ENCODE measurements around the gene ARHGAP26.

The ARHGAP26 gene

DNA sequence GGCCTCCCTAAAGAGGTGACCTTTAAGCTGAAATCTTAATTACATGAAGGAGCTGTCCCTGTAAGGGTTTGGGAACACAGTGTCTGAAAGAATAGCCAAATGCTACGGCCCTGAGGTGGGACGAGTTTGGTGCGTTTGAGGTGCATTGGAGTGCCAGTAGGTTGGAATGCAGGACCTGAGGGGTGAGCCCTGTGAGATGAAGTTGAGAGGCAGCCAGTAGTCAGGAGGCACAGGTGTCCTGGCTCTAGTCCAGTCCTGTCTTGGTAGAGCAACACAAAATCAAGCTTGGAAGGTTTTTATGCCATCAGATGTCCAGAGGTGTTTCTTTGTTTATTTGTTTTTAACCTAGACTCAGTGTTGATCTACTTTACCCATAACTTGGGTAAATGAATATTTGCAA lies 108.5 kb downstream of the ARHGAP26 start:
- DNase-seq (ENCODE audit: low read depth), result no peak
- TF ChIP-seq, protein P1, sequence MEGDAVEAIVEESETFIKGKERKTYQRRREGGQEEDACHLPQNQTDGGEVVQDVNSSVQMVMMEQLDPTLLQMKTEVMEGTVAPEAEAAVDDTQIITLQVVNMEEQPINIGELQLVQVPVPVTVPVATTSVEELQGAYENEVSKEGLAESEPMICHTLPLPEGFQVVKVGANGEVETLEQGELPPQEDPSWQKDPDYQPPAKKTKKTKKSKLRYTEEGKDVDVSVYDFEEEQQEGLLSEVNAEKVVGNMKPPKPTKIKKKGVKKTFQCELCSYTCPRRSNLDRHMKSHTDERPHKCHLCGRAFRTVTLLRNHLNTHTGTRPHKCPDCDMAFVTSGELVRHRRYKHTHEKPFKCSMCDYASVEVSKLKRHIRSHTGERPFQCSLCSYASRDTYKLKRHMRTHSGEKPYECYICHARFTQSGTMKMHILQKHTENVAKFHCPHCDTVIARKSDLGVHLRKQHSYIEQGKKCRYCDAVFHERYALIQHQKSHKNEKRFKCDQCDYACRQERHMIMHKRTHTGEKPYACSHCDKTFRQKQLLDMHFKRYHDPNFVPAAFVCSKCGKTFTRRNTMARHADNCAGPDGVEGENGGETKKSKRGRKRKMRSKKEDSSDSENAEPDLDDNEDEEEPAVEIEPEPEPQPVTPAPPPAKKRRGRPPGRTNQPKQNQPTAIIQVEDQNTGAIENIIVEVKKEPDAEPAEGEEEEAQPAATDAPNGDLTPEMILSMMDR (IDR thresholded peaks at IDR 0.05; ENCODE audit: low read depth, low read length, missing control alignments), result no peak
- H3K4me3 ChIP-seq (ENCODE audit: low read depth, low read length), result no peak overlapping the region

DNA sequence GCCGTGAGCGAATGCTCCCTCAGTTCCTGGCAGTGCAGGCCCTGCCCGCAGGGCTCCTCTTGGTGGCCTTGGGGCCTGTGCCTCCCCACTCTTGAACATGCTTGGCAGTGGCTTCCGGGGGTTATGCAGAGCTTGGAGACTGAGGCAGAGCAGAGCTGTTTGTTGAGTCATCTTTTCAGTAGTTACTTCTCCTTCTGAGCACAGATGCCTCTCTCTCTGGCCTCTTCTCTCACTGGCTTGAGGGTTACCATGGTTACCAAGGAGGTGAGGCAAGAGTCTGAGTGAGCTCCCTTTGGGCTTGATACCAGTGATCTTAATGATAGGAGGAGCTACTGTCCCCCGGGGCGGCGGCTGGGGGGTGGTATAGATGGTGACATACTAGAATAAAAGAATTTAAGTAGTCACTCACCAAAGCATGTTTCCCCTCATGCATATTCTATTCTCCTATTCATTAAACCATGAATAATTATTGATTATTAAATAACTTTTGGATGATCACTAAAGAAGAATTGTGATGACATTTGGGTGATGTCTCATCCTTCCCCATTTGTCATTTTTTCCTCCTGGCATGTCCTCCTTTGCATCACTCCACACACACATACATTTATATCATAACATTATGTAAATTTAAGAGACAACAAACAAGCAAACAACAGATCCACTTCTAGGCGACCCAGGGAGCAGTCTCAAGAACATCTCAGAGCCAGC lies 111.1 kb downstream of the ARHGAP26 start:
- DNase-seq (ENCODE audit: low read depth), result no peak
- H3K4me3 ChIP-seq (ENCODE audit: low read depth, low read length), result no peak overlapping the region
- TF ChIP-seq, protein P1 (IDR thresholded peaks at IDR 0.05; ENCODE audit: low read depth, low read length, missing control alignments), result no peak

DNA sequence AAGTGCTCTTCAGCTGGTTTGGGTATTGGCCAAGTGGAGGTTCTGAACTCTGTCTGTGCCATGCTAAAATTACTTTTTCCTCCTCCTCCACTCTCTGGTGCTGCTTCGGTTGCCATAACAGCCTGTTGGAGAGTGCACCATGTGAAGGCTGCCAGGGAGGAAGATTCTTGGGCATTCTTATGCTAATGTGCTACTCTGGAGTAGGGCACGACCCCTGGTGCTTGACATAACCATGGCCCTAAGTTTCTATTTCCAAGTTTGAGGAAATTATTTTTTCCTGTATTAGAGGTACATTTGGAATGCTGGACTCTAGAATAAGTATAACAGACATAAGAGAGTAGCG lies 111.6 kb downstream of the ARHGAP26 start:
- DNase-seq (ENCODE audit: low read depth), result no peak
- no peak overlapping the region for H3K4me3 ChIP-seq (ENCODE audit: low read depth, low read length)
- TF ChIP-seq, protein P1 (IDR thresholded peaks at IDR 0.05; ENCODE audit: low read depth, low read length, missing control alignments), result no peak

DNA sequence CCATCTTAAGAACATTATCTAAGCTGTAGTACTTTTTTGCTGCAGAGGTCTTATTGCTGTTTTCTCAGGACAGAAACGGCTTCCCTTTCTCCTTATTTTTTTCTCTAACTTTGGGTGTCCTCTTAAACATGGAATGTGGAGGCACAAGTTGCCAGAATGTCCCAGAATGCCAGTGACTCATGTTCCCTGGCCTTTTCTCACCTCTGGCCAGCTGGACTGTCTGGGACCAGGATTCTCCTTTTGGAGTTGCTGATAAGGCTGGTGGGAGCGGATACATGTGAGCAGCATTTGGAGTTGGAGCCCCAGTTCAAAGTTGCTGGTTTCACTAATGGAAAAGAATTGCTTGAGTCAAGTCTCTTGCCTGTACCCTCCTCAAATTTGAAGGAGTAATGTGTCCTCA lies 112.8 kb downstream of the ARHGAP26 start:
- no peak for DNase-seq (ENCODE audit: low read depth)
- TF ChIP-seq, protein P1 (IDR thresholded peaks at IDR 0.05; ENCODE audit: low read depth, low read length, missing control alignments), result no peak
- H3K4me3 ChIP-seq (ENCODE audit: low read depth, low read length), result no peak overlapping the region

DNA sequence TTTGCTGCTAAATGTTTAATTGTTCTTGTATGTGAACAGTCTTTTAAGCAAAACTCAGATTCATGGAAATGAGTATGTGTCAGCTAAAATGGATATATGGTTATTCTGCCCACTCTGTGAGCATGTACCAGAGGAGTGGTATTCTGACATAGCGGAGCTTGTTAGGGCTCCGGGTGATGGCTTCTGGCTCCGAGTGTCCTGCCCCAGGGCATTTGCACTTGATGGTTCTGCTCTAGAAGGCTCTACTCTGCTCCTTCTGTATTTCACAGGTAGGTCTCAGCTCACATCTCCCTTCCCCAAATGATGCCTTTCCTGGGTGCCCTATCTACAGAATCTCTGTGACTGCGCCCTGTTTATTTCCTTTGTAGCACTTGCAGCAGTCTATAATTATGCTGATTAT lies 113.3 kb downstream of the ARHGAP26 start:
- TF ChIP-seq, protein P1 (IDR thresholded peaks at IDR 0.05; ENCODE audit: low read depth, low read length, missing control alignments), result no peak
- no peak for DNase-seq (ENCODE audit: low read depth)
- H3K4me3 ChIP-seq (ENCODE audit: low read depth, low read length), result no peak overlapping the region

DNA sequence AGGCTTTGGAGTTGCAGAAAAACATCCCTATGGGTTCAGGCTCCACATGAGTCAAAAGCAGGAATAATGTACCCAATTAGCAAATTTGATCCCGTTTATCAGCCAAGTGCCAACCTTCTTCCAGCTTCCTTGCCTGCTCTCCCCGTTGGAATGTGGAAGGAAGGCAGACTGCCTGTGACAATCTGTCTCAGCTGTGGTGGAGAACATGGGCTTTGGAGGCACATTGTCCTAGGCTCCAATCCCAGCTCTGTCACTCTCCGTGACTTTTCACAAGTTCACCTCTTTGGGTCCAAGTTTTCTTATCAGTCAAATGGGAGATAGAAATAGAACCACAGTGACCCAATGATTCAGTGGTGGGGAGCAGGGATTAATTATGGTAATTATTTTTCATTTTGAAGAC lies 113.9 kb downstream of the ARHGAP26 start:
- no peak for DNase-seq (ENCODE audit: low read depth)
- H3K4me3 ChIP-seq (ENCODE audit: low read depth, low read length), result no peak overlapping the region
- TF ChIP-seq, protein P1 (IDR thresholded peaks at IDR 0.05; ENCODE audit: low read depth, low read length, missing control alignments), result no peak

DNA sequence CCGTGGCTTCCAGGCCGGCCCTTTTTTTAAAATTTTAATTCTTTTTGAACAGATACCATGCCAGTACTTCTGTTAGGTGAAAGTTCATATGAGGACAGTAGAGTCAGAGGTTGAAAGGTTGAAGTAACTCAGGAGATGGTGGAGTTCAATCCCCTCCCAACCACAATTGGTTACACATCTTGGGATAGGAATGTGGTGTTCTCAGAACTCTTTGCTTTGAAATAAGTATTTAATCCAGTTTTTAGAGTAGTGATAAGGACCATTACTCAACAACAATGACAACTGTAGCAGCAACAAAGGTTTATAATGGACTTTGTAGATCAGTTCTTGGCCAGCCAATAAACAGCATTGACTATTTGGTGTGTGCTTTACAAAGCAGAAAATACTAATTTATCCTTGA lies 116.0 kb downstream of the ARHGAP26 start:
- TF ChIP-seq, protein P1 (IDR thresholded peaks at IDR 0.05; ENCODE audit: low read depth, low read length, missing control alignments), result no peak

More for the DNA sequence above, 116.0 kb downstream of the ARHGAP26 start:
- DNase-seq (ENCODE audit: low read depth), result no peak
- H3K4me3 ChIP-seq (ENCODE audit: low read depth, low read length), result no peak overlapping the region
